NCI-H446 (cell line): ENCODE data around the gene GP9.
"Not testable (repeated sequence)": the region's sequence is repeated elsewhere in the genome, so short reads cannot be mapped to it uniquely, and the experiment has no call there.

Experiments used
- DNase-seq, 2 experiments: peaks; one replicate each; lab custom pipeline; 2025; lab: John Stamatoyannopoulos, UW

Gene GP9

GRCh38 chr3:129070086-129070885 is 9.7 kb downstream of the GP9 start:
- DNase-seq: no peak

DNA sequence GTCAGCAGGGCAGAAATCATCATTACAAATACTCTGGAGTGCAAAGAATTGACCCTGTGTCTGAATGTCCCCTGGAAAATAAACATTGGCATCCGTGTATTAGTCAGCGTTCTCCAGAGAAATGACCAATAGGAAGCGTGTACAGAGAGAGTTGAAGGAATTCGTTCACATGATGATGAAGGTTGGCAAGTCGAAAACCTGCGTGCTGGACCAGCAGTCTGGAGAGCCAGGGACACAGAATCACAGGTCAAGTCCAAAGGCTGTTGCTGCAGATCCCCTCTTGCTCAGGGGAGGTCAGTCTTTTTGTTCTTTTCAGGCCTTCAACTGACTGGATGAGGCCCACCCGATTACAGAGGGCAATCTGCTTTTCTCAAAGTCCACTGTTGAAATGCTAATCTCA is 16.6 kb downstream of the GP9 start:
- no peak for DNase-seq

- no peak for DNase-seq
Observed at GRCh38 chr3:129078510-129078909, 17.9 kb downstream of the GP9 start.

GRCh38 chr3:129081503-129081902 is 20.9 kb downstream of the GP9 start:
- DNase-seq: no peak

DNA sequence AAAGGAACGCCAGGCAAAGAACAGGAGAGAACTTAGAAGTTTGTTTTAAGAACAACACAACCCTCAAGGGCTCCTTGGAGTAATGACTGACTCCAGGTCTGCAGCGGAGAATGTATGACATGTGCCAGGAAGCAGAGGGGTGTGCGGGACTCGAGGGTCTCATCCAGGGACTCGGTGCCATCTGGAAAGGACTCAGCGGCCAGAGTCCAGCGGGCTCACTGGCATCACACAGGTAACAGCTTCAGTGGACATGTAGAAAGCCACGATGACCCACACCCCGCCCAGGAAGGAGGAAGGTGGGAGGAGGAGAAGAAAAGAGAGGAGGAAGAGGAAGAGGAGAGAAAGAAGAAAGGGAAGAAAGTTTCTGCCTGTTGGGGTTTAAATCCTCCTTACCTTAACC is 21.4 kb downstream of the GP9 start:
- DNase-seq: no peak

DNA sequence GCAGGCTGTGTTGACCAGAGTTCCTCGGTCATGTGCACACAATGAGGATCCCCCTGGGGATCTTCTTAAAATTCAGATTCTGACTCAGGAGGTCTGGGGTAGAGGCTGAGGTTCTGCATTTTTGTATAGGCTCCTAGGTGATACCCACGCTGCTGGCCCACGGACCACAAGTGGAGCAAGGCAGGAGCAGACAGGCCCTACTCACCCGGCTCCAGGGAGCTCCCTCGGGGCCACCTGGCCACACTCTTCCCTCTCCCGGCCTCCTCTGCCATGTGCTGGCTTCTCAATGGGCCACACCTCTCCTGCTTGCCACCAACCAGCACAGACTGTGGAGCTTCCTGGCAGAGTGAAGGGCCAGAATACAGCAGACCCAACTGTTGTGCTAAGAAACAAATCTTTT is 23.9 kb downstream of the GP9 start:
- DNase-seq: no peak

- no peak for DNase-seq
Observed at GRCh38 chr3:129085165-129085715, 24.7 kb downstream of the GP9 start.

- DNase-seq: no peak
Observed at GRCh38 chr3:129085818-129086217, 25.2 kb downstream of the GP9 start.

DNA sequence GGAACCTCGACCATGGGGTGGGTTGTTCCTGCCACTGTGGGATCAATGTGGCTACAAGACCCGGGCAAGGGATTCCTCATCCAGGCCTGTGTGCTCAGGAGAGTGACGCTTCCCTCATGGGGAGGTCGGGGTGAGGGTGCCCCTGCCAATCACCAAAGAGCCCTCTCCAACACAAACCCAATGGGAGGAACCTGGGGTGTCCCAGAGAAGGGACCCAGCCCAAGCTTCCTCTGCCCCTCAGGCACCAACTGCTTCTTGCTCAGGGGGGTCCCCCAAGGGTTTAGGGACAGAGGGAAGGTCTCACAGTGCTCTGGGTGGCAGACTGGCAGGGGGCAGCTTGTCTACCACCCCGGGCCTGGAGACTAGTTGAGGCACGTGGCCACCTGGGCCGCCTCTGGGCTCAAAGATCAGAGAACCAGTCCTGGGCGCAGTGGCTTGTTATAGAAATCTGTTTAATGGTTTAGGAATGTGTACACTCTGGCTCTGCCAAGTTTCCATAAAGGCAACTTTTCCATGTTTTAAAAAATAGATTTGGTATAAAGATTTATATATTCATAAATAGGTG is 26.6 kb downstream of the GP9 start:
- DNase-seq: no peak

GRCh38 chr3:129087904-129088303 is 27.3 kb downstream of the GP9 start:
- DNase-seq: peak in 1 of 2 experiments; percentile 8

- not testable (repeated sequence) for DNase-seq
Observed at GRCh38 chr3:129088312-129088711, 27.7 kb downstream of the GP9 start.

DNA sequence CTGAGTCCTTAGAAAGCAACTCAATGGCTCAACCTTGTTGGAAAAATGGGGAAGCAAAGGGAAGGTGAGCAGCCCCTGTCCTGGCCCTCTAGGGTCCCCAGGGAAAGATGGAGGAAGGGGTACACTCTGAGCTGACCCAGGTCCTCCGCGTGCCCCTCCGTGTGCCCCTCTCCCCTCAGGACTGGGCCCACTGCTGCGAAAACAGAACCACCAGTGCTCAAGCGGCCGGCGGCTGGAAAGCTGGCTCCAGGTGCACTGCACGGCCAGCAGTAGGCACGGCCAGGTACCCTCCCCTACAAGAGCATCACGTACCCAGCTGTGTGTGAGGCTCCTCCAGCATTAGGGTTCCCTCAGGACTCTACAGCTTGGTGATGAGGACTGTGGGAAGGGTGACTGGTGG is 34.7 kb downstream of the GP9 start:
- no peak for DNase-seq

- DNase-seq: no peak
Observed at GRCh38 chr3:129100274-129100673, 39.7 kb downstream of the GP9 start.

DNA sequence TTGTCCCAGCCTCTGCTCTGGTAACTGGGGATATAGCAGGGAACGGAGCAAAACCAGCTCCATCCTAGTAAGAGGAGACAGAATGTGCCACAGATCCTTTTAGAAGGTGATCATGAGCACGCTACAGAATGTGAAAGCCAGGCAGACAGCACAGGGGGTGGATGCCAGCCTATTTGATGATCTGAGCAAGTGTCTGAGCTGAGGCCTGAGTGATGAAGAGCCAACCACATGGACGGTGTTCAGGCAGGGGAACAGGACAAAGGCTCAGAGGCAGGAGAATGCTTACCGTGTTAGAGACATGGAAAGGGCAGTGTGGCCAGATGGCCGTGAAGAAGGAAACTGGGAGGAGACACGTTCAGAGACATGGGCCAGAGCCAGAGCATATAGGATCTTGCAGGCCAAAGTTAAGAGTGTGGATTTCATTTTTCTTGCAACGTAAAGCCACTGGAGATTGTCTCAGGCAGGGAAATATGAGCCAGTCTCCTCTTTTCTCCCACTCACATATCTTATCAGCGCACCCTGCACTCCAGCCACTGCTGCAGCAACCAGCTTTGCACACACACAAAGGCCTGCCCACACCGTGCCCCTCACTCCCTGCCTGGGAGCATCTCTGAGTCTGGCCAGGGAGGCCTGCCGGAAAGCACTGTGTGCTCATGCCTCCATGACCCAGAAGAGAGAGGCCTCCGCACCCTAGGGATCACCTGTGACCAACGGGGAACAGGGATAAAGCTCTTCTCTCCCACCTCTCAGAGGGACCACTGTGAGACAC is 41.0 kb downstream of the GP9 start:
- DNase-seq: no peak

DNA sequence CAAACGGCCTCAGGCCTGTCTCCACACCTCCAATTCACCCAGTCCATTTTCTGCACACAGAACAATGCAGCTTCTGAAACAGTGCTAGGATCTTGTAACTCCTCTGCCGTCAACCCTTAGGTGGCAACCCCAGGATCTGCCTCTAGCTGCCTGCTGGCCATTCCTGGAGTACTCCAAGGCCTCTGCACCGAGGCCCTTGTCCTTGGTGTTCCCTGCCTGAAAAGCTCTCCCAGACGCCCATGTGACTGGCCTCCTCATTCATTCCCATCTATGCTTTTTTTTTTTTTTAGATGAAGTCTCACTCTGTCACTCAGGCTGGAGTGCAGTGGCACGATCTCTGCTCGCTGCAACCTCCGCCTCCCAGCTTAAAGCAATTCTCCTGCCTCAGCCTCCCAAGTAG is 42.7 kb downstream of the GP9 start:
- DNase-seq: no peak

GRCh38 chr3:129104051-129104450 is 43.5 kb downstream of the GP9 start:
- DNase-seq: no peak

DNA sequence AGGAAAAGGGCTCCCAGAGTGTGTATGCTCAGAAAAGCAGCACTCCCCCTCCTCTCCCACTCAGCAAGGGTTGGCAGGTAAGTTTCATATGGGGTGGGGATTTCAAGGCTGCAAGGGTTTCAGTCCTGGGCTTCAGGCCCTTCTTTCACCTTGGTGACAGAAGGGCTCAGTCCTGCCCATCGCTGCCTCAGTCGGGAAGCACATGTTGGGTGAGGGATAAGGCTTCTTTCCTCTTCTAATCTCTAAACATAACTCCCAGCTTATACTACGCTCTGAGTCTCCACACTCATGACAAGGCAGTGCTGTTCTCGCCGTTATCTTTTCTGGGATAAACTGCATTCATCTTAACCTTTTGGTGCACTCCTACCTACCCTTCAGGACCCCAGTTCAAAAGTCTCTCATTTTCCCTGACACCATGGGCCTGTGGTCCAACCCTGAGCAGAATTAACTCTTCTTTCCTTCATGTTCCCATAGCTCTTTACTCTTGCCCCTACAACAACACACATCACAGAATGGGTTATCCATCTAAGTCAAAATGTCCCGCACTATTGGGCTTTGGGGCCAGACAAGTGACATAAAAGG is 44.0 kb downstream of the GP9 start:
- DNase-seq: no peak

- no peak for DNase-seq
Observed at GRCh38 chr3:129105862-129106261, 45.3 kb downstream of the GP9 start.

- no peak for DNase-seq
Observed at GRCh38 chr3:129106320-129106719, 45.7 kb downstream of the GP9 start.

GRCh38 chr3:129106866-129107565 is 46.4 kb downstream of the GP9 start:
- peak in 1 of 2 experiments; percentile 23 for DNase-seq

GRCh38 chr3:129107793-129108192 is 47.2 kb downstream of the GP9 start:
- DNase-seq: no peak
